ENCODE results near the gene IDI2. TPM values are rescaled to one million over a fixed set of nuclear protein-coding genes. Genes with fewer than 3 reads are reported as not detected.

Gene IDI2
- total RNA-seq, 1 donor from 2014 or later: not detected

DNA sequence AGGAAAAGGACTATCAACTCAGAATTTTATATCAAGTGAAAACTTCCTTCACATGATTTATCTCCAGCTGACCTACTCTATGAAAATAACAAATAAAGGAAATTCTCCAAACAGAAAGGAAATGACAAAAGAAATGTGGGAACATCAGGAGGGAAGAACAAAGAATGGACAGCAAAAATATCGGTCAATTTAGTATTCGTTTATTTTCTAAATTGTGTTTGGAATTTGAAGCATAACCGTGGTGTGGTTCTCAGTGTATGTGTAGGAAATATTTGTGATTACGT is 39.2 kb upstream of the IDI2 start:
- TF ChIP-seq, protein P1, sequence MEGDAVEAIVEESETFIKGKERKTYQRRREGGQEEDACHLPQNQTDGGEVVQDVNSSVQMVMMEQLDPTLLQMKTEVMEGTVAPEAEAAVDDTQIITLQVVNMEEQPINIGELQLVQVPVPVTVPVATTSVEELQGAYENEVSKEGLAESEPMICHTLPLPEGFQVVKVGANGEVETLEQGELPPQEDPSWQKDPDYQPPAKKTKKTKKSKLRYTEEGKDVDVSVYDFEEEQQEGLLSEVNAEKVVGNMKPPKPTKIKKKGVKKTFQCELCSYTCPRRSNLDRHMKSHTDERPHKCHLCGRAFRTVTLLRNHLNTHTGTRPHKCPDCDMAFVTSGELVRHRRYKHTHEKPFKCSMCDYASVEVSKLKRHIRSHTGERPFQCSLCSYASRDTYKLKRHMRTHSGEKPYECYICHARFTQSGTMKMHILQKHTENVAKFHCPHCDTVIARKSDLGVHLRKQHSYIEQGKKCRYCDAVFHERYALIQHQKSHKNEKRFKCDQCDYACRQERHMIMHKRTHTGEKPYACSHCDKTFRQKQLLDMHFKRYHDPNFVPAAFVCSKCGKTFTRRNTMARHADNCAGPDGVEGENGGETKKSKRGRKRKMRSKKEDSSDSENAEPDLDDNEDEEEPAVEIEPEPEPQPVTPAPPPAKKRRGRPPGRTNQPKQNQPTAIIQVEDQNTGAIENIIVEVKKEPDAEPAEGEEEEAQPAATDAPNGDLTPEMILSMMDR (IDR thresholded peaks at IDR 0.05): no peak
- H3K9me3 ChIP-seq: no peaks in the 10 kb centered on the region
- no peaks in the 10 kb centered on the region for H3K4me1 ChIP-seq
- intact Hi-C loops (cut with DNase I): no loop called here
- DNase-seq (no peak), ATAC-seq (no peak)
- no peaks in the 10 kb centered on the region for H3K27me3 ChIP-seq
- peaks cover 7% of the 10 kb centered on the region for H3K36me3 ChIP-seq
- H3K27ac ChIP-seq: no peak overlapping the region
- H3K4me3 ChIP-seq: no peak overlapping the region

DNA sequence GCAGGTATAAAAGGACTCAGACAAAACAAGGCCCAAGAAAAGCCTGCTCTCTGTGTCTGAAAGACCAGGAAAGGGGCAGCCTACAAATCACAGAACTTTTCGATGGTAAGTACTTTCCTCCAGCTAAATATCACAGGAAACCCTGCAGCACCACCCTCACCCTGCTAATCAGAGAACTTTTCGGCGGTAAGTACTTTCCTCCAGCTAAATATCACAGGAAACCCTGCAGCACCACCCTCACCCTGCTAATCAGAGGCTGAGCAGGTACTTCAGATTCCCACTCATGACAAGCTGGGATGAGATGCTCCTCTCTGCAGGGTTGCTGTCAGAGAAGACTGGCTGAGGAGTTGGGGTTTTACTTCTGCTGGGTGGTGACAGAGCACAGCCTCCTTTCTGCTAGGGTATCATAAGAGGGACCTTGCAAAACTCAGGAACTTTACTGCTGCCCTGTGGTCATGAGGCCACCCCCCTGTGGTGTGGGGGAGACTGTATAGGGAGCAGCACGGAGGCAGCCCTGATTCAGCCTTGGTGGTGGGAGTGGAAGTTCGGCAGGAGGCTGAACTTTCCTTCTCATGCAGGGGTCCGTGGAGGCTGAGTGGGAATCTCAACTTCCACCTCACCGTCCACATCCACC is 37.7 kb upstream of the IDI2 start:
- no peaks in the 10 kb centered on the region for H3K9me3 ChIP-seq
- TF ChIP-seq, protein P1 (IDR thresholded peaks at IDR 0.05): no peak
- no peak overlapping the region for H3K27ac ChIP-seq
- peaks cover 2% of the 10 kb centered on the region for H3K4me1 ChIP-seq
- no peak overlapping the region for H3K4me3 ChIP-seq
- no peaks in the 10 kb centered on the region for H3K27me3 ChIP-seq
- H3K36me3 ChIP-seq: peaks cover 17% of the 10 kb centered on the region
- DNase-seq (no peak), ATAC-seq (peak; percentile 27)
- intact Hi-C loops (cut with DNase I): no loop called here

DNA sequence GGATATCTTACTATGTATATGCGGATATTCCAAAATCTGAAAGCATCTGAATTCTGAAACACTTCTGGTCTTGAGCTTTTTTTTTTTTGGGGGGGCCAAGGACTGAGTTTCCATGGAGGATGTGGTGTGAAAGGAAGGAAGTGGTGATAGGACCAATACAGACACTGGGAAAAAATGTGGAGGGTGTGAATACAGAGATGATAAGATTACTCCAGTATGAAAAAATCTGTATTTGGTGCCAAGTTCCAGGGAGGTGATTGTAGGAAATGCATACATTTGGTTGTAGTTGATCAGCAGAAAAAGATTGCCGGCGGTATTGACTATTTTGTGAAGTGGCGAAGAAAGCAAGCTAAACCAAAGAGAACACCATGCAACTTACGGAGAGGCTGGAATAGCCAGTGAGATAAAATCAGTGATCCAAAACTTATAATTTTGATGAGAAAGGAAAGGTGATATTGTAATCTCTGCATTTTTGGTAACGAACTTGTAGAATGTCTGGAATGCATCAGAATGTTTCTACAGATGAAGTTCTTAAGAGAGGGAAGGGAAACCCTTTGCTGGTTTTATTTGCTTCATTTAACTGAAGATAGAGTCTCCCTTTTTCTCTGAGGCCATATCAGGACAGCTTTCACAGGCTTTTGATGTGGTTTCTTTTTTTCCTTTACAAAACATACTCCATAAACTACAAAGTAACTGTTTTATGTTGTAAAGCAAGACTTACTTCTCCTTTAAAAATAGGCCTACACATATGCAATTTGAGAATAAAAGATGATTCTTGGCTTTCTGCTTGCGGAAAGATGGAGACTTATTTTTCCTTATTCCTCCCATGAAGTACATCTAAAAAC is 36.5 kb upstream of the IDI2 start:
- Histone ChIP-seq H3K9me3 (no peaks in the 10 kb centered on the region), H3K4me1 (peaks cover 13% of the 10 kb centered on the region), H3K4me3 (no peak overlapping the region), H3K36me3 (peaks cover 17% of the 10 kb centered on the region), H3K27me3 (no peaks in the 10 kb centered on the region), H3K27ac (no peak overlapping the region)
- DNase-seq: no peak
- no peak for ATAC-seq
- intact Hi-C loops (cut with DNase I): no loop called here
- TF ChIP-seq, protein P1 (IDR thresholded peaks at IDR 0.05): no peak

DNA sequence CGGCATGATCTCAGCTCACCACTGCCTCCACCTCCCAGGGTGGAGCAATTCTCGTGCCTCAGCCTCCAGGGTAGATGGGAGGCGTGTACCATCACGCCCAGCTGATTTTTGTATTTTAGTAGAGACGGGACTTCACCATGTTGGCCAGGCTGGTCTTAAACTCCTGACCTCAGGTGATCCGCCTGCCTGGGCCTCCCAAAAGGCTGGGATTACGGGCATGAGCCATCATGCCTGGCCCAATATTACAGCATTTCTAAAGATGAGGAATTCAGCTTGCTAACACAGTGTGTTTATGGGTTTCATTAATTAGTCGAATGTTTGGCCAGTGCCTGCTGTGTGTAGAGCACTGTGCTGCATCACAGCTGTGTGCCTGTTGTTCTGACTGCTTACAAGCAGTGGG is 34.2 kb upstream of the IDI2 start:
- TF ChIP-seq, protein P1 (IDR thresholded peaks at IDR 0.05): no peak
- no peak for DNase-seq
- intact Hi-C loops (cut with DNase I): no loop called here
- no peak for ATAC-seq
- H3K9me3 ChIP-seq: no peaks in the 10 kb centered on the region
- peaks cover 17% of the 10 kb centered on the region for H3K36me3 ChIP-seq
- H3K4me3 ChIP-seq: no peak overlapping the region
- no peak overlapping the region for H3K27ac ChIP-seq
- H3K27me3 ChIP-seq: no peaks in the 10 kb centered on the region
- H3K4me1 ChIP-seq: peaks cover 20% of the 10 kb centered on the region

DNA sequence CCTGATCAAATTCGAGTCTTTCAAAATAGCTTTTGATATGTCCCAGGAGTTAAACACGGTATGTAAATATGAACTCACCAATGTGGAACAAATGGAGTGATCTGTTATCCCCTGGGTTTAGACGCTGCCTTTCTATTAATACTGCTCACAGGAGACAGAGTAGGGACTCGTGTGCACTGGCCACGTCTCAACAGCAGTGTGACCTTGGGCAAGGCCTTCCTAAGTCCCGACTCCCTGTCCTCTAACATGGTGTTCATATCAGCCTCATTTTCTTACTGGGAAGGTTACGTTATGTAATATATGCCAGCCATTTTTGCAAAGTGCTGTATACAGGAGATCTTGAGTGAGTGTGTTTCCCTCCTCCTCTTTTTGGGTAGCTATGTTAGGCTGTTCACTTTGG is 32.4 kb upstream of the IDI2 start:
- peaks cover 34% of the 10 kb centered on the region for H3K4me1 ChIP-seq
- no peaks in the 10 kb centered on the region for H3K9me3 ChIP-seq
- H3K4me3 ChIP-seq: no peak overlapping the region
- intact Hi-C loops (cut with DNase I): no loop called here
- TF ChIP-seq, protein P1 (IDR thresholded peaks at IDR 0.05): no peak
- DNase-seq: no peak
- no peak for ATAC-seq
- no peaks in the 10 kb centered on the region for H3K27me3 ChIP-seq
- no peak overlapping the region for H3K27ac ChIP-seq
- H3K36me3 ChIP-seq: peaks cover 23% of the 10 kb centered on the region

Data from upper lobe of right lung (tissue), 1 donor.